OCI-M2 (cell line): Measurements from ENCODE around the gene C12orf57.
"Not testable (repeated sequence)": the region's sequence is repeated elsewhere in the genome, so short reads cannot be mapped to it uniquely, and the experiment has no call there.

Source experiments
- DNase-seq: peaks from one replicate; lab custom pipeline; 2025; ENCODE audit not compliant: unreplicated experiment; lab: John Stamatoyannopoulos, UW

C12orf57 gene, protein sequence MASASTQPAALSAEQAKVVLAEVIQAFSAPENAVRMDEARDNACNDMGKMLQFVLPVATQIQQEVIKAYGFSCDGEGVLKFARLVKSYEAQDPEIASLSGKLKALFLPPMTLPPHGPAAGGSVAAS

GRCh38 chr12:6943722-6944380, at the start of gene C12orf57, which contains the start of gene RNU7-1:
Gene C12orf57, plus strand, starts transcription at chr12:6944022. Its CDS starts 100 bp downstream, at chr12:6944122.
Gene RNU7-1, plus strand, starts transcription at chr12:6943816.
- DNase-seq: peak; percentile 97

DNA sequence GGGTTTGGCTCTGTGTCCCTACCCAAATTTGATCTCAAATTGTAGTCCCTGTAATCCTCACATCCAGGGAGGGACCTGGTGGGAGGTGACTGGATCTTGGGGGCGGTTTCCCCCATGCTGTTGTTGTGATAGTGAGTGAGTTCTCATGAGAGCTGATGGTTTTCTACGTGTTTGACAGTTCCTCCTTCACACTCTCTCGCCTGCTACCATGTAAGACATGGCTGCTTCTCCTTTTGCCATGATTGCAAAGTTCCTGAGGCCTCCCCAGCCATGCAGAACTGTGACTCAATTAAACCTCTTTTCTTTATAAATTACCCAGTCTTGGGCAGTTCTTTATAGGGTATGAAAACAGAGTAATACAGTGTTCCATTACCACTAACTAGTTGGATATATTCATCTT, 49.5 kb upstream of the C12orf57 start:
- DNase-seq: no peak

GRCh38 chr12:6896846-6897435, 46.9 kb upstream of the C12orf57 start:
- no peak for DNase-seq

GRCh38 chr12:6899427-6899826, 44.4 kb upstream of the C12orf57 start:
- DNase-seq: no peak

- DNase-seq: no peak
Measured at GRCh38 chr12:6899837-6900519, 43.8 kb upstream of the C12orf57 start.

DNA sequence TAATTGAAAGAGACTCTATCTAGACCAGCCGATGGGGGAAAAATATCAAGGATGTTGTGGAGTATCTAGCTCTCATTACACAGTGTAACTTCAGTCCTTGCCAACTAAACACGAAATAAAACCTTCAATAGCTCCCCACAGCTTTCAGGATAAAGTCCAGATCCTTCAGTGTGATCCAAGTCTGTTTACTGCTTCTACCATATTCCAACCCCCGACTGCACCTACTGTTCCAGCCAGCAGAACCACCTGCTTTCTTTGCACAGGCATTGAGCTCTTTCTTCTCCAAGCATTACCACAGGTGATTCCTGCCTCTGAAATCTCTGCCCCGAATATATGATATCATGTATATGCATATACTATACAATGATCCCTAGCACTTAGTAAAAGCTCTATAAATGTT, 41.4 kb upstream of the C12orf57 start:
- no peak for DNase-seq

DNA sequence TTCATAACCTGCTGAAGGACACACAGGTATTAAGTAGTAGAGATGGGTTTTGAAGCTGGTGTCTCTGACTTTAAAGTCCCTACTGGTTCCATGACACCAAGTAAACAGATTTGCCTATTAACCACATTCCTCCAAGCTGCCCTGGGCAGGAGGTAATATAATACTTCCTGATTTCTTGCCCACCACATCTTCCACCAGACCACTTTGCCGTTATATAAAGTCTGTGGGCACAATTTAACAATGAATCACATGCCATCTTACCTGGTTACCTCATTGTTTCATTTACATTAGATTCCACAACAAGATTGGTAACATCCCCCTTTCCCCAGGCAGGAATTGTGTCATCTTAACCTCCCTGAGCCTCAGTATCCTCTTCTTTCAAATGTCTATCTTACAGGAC, 40.1 kb upstream of the C12orf57 start:
- DNase-seq: no peak

- DNase-seq: peak; percentile 90
Measured at GRCh38 chr12:6904280-6905276, 39.2 kb upstream of the C12orf57 start, which contains the start of gene LRRC23. Gene LRRC23, plus strand, starts transcription at chr12:6904822. Its CDS starts 812 bp downstream, at chr12:6905634.

GRCh38 chr12:6905414-6906040, 38.3 kb upstream of the C12orf57 start:
- DNase-seq: no peak

DNA sequence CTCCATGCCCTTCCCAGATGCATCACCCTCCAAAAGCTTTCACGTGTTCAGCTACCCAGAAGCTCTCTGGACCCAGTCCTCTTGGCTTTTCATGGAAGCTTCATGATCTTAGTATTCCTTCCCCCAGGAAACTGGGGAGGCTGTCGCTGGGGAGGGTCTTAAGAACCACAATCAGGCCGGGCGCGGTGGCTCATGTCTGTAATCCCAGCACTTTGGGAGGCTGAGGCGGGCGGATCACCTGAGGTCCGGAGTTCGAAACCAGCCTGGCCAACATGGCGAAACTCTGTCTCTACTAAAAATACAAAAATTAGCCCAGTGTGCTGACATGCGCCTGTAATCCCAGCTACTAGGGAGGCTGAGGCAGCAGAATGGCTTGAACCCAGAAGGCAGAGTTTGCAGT, 35.7 kb upstream of the C12orf57 start:
- DNase-seq: not testable (repeated sequence)

- DNase-seq: no peak
Measured at GRCh38 chr12:6909421-6910145, 34.2 kb upstream of the C12orf57 start.

GRCh38 chr12:6912164-6912935, 31.5 kb upstream of the C12orf57 start:
- DNase-seq: no peak

DNA sequence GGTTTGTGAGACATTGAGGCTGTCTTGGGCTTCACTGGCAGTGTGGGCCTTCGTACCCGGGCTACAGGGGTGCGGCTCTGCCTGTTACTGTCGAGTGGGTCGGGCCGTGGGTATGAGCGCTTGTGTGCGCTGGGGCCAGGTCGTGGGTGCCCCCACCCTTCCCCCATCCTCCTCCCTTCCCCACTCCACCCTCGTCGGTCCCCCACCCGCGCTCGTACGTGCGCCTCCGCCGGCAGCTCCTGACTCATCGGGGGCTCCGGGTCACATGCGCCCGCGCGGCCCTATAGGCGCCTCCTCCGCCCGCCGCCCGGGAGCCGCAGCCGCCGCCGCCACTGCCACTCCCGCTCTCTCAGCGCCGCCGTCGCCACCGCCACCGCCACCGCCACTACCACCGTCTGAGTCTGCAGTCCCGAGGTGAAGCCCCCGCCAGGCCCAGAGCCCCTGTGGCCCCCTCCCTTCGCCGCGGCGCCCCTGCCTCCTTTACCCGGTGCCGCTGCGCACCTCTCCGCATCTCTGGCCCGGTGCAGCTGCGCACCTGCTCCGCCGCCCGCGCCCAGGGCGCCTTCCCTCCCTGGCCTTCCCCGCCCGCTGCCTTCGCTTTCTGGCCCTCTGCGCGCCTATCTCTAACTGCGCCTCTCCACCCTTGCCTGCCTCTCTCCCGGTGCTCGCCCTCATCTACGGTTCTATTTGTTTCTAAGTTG, 29.4 kb upstream of the C12orf57 start, which contains the start of gene ENO2:
Gene ENO2 (plus strand): TSS at position 335 of the 701 bp plus-strand sequence. CDS start 1,253 bp downstream, outside the sequence.
- no peak for DNase-seq

- DNase-seq: no peak
Measured at GRCh38 chr12:6914947-6915788, 28.7 kb upstream of the C12orf57 start.

DNA sequence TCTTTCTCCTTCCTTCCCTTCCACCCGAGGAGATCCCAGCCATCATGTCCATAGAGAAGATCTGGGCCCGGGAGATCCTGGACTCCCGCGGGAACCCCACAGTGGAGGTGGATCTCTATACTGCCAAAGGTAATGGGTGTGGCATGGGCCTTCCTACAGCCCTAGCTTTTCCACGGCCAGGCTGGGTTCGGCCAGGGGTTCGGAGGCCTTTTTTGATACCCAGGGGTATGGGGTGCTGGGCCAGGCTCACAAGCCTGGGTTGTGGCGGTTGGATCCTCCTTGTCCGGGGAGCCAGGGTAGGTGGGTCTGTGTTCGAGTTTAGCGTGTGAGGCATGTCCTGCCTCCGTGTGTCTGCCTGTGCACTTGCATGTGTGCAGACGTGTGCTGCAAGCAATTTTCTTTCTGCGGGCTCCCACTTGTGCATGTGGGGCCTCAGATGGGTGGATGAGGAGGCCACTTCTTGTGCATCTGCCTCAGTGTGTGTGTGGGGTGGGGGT, 28.0 kb upstream of the C12orf57 start:
- no peak for DNase-seq

DNA sequence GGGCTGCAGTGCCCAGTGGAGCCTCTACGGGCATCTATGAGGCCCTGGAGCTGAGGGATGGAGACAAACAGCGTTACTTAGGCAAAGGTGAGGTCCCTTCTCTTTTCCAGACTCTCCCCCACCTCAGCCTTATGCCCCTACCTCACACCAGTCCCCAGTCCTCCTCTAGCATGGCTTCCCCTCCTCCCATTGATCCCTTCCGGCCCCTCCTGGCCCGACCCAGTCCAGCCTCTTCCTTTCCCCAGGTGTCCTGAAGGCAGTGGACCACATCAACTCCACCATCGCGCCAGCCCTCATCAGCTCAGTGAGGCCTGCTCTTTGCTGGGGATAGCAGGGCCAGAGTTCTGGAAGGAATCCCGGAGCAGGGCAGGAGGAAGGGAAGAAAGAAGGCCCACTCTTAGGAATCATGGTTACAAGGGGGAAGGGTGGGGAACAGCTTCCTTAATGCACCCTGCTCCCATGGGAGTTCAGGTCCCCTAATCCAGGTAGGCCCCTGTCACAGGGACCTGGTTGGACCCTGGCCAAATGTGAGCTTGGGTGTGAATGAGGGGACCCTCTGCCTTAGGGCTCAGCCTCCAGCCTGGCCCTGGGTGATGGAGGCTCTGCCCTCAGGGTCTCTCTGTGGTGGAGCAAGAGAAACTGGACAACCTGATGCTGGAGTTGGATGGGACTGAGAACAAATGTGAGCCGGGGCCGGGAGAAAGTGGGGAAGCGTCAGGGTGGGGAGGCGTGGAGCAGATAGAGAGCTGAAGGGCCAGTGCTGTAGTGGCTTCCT, 27.2 kb upstream of the C12orf57 start:
- no peak for DNase-seq
